ENCODE results near the gene KLC1. TPM values are rescaled to one million over a fixed set of nuclear protein-coding genes. Genes with fewer than 3 reads are reported as not detected.

Gene KLC1
- total RNA-seq, 1 experiment from 2014 or later = 121 TPM

- TF ChIP-seq ZBTB33 (IDR thresholded peaks at IDR 0.05; ENCODE audit: extremely low read depth, insufficient replicate concordance, low read length) (no peak), CTCF (IDR thresholded peaks at IDR 0.05 in 2 of 3, conservative IDR thresholded peaks at IDR 0.05 in 1 of 3; ENCODE audit: borderline replicate concordance in 1 of 3, insufficient read depth in 1 of 3, low read depth in 2 of 3, low read length in 2 of 3) (no peak), SP1 (IDR thresholded peaks at IDR 0.05; ENCODE audit: low read depth) (no peak), CBX3 (IDR thresholded peaks at IDR 0.05; ENCODE audit: low read depth) (no peak), ZFX (IDR thresholded peaks at IDR 0.05) (no peak), POLR2A (IDR thresholded peaks at IDR 0.05; ENCODE audit: borderline replicate concordance, extremely low read depth, insufficient read depth, insufficient read length) (no peak)
Measured at GRCh38 chr14:103714063-103714724, 85.2 kb downstream of the KLC1 start (continued).

- Histone ChIP-seq H2AFZ (ENCODE audit: low read depth, low read length, poor library complexity, severe bottlenecking) (no peak within 1 kb of the TSS), H3K79me2 (ENCODE audit: insufficient read depth, low read length) (peaks cover 84% of the 10 kb centered on the region), H3K27ac (ENCODE audit: low read depth, low read length) (peak within 1 kb of the TSS; percentile 77)
- TF ChIP-seq REST (IDR thresholded peaks at IDR 0.05; ENCODE audit: low read depth) (no peak), SRF (IDR thresholded peaks at IDR 0.05; ENCODE audit: low read depth) (peak; percentile 81; the same call in 1 of the 2 replicates), ZFX (IDR thresholded peaks at IDR 0.05) (peak; percentile 90), TCF7L2 (IDR thresholded peaks at IDR 0.05; ENCODE audit: borderline replicate concordance, extremely low read depth, insufficient read depth, insufficient read length) (no peak), EGR1 (IDR thresholded peaks at IDR 0.05; ENCODE audit: low read depth) (no peak), FOSL1 (IDR thresholded peaks at IDR 0.05; ENCODE audit: low read depth) (no peak), ZBTB33 (IDR thresholded peaks at IDR 0.05; ENCODE audit: extremely low read depth, insufficient replicate concordance, low read length) (no peak)
Measured at GRCh38 chr14:103715052-103716000, 86.3 kb downstream of the KLC1 start, which contains the start of the genes XRCC3 and ZFYVE21. TSS of gene XRCC3 (minus strand) at chr14:103715451. CDS start at chr14:103711087, 4,364 bp downstream. TSS of gene ZFYVE21 (plus strand) at chr14:103715810. CDS start at chr14:103715842, 32 bp downstream.

More at GRCh38 chr14:103715052-103716000, 86.3 kb downstream of the KLC1 start, which contains the start of the genes XRCC3 and ZFYVE21:
- H3K9me2 ChIP-seq (ENCODE audit: insufficient read depth) = no peaks in the 10 kb centered on the region
- peak within 1 kb of the TSS; percentile 70 to 81 for H3K4me3 ChIP-seq (replicated peaks in 1 of 2; ENCODE audit: low read depth in 1 of 2, low read length in 2 of 2)
- ChIA-PET RAD21 (ENCODE audit: low non-redundant PET in 1 of 2, low total read pairs in 2 of 2, uncharacterized antibody in 2 of 2, unreplicated experiment in 2 of 2) (no interaction called here), CTCF (interaction anchor here (1.1 kb wide), 1 partner anchor 363 kb away, joined by 4 read pairs; no protein-coding TSS in a partner anchor), POLR2A (interaction anchor here (0.9 kb wide), 1 partner anchor 10 kb away, joined by 3 read pairs; no protein-coding TSS in a partner anchor)
- peak; percentile 93 for ATAC-seq
- intact Hi-C loops (cut with micrococcal nuclease) = no loop called here
- peaks cover 0 to 5% of the 10 kb centered on the region in 2 experiments; a peak in 1 of 4 replicates for H3K36me3 ChIP-seq (ENCODE audit: control insufficient read depth in 1 of 2, insufficient read depth in 2 of 2, low read length in 2 of 2)
- BruUV-seq (replicated peaks) = no TSS peak
- peak within 1 kb of the TSS; percentile 98 for H3K9ac ChIP-seq (ENCODE audit: low read length)
- peak within 1 kb of the TSS; percentile 97 for H3K4me2 ChIP-seq (ENCODE audit: low read length)
- H3K9me3 ChIP-seq (ENCODE audit: control insufficient read depth in 1 of 2, insufficient read depth in 1 of 2, low read depth in 1 of 2, low read length in 2 of 2) = no peaks in the 10 kb centered on the region
- H3K4me1 ChIP-seq (ENCODE audit: control insufficient read depth in 1 of 2, insufficient read depth in 2 of 2, low read length in 2 of 2) = peaks cover 13 to 25% of the 10 kb centered on the region in 2 experiments
- no peaks in the 10 kb centered on the region for H4K20me1 ChIP-seq (ENCODE audit: insufficient read depth)
- H3K27me3 ChIP-seq (ENCODE audit: insufficient read depth, low read length) = no peaks in the 10 kb centered on the region
- DNase-seq (ENCODE audit: low read depth, low spot score) = peak; percentile 99

Measured in HCT116 (cell line).